Hippocampal formation (tissue), 2 donors: ENCODE data around the gene XPNPEP3.
"Not testable (repeated sequence)": the region's sequence is repeated elsewhere in the genome, so short reads cannot be mapped to it uniquely, and the experiment has no call there.

ENCODE experiments used
- DNase-seq, 2 donors: peaks; one replicate each; lab custom pipeline; 2025; lab: John Stamatoyannopoulos, UW

XPNPEP3 gene

DNA sequence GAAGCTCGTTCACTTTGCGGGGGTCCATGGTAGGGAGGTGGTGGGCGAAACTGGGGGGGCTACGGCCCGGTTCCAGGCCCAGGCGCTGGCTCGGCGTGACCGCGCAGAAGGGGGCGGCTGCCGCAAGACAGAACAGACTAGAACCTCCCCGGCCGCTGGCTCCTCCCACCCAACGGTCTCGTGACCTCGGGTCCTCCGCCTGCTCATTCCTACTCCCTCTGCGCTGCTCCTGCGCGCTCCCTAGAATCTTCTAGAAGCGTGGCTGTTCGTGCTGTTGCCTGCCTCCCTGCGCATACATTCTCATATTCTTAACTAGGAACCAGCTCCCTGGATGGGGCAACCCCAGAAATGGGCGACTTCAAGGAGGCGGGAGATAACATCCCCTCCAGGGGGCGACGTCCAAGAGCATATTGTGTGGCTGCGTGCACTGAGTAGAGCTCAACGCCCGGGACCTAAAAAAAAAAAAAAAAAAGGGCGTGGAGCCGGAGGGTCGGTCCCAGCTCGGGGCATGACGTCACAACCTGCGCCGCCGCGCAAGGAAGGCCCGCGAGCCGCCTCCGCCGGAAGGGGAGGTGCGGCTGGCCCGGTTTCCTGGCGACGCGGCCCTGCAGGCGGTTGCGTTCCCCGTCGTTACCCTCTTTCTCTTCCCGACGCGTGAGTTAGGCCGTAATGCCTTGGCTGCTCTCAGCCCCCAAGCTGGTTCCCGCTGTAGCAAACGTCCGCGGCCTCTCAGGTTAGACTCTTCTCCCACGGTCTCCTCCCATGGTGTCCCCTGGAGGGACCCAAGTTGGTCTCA is at the start of gene XPNPEP3, which contains the start of gene ST13:
Gene XPNPEP3, plus strand, starts transcription at position 636 of the 796 bp plus-strand sequence. Its CDS starts 34 bp downstream, at position 670.
Gene ST13, minus strand, starts transcription at position 127 of the 796 bp plus-strand sequence. Its CDS starts 99 bp downstream, at position 28.
- DNase-seq: peak; percentile 90 to 93

DNA sequence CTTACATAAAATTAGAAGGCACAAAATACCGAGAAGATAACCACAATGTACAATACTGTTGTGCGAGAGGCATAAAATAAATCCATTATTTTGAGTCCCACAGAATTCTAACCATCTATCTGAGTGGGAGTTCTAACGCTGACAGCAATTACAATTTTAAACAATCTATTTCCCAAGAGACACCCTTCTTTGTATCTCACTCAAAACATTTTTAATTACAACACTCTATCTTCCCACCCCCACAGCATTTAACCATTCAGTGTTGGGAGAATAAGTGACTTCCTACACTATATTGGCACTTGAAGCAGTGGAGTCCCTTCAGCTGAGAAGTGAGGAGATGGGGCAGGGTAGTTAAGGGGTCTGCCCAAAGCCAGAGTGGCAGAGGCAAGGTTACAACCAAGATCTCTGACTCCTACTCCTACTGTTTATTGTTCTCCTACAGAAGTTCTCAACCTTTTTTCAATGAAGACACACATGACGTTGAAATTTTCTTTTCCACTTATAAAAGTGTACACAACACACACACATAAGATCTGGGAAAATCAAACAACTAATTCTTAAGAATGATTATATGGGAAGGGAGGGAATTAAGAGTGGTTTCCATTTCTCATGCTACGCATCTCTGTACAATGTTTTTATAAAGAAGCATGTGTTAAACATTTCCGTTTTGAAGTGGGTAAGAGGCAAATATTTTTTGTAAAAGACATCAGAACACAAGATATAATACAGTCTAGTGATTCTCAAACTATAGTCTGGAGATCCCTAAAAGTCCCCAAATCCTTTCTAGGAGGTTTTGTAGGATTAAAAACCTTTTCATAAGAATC is 48.7 kb upstream of the XPNPEP3 start:
- DNase-seq: peak in 1 of 2 donors; percentile 17

DNA sequence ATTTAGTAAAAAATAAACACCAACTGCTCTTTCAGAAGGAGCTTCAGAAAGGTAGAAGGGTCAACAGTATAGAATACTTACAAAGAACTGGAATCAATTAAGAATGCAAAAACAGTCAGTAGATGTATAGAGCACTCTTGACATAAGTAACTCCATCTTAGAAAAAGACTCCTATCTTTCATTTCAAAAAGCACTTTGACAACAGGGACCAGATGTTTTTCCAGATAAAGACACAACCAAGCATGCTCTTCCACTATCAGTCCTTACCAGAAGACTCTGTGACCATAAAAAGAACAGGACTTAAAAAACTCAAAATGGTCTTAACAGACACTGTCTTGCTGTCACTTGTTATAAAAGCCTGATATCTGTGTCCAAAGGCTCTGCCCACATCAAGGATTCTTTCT is 43.0 kb upstream of the XPNPEP3 start:
- DNase-seq: no peak

DNA sequence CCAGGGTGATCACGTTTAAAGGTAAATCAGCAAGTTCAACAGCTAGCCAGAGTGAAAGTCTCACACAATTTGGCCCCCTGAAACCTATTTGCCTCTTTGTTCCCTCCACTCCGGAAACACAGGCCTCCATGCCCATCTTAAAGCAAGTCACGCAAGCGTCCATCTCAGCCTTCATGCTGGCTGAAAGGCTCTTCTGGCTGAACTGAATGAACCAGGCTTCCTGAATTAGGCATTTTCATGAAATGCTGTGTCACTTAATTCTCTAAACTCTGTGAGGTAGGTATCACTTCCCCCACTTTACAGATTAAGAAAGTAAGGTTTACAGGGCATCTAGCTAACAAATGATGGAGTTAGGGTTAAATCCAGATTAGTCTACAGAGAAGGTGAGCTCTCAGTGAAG is 39.2 kb upstream of the XPNPEP3 start:
- no peak for DNase-seq

DNA sequence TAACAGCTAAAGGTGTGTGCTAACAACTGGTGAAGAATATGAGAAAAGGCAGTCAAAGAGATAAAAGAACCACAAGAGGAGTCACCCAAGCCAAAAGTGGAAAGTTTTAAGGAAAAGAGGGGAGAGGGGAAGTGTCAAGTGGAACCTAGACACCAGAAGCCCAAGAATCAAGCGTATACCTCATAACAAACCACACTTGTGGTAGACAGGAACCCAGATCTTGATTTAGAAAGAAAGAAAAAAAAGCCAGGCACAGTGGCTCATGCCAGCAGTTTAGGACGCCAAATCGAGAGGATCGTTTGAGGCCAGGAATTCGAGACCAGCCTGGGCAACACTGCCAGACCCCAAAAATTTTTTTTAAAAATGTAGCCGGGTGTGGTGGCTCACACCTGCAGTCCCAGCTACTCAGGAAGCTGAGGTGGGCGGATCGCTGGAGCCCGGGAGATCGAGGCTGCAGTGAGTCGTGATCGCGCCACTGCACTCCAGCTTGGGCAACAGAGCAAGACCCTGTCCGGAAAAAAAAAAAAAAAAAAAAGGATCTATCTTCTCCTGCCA is 38.7 kb upstream of the XPNPEP3 start:
- DNase-seq: no peak

DNA sequence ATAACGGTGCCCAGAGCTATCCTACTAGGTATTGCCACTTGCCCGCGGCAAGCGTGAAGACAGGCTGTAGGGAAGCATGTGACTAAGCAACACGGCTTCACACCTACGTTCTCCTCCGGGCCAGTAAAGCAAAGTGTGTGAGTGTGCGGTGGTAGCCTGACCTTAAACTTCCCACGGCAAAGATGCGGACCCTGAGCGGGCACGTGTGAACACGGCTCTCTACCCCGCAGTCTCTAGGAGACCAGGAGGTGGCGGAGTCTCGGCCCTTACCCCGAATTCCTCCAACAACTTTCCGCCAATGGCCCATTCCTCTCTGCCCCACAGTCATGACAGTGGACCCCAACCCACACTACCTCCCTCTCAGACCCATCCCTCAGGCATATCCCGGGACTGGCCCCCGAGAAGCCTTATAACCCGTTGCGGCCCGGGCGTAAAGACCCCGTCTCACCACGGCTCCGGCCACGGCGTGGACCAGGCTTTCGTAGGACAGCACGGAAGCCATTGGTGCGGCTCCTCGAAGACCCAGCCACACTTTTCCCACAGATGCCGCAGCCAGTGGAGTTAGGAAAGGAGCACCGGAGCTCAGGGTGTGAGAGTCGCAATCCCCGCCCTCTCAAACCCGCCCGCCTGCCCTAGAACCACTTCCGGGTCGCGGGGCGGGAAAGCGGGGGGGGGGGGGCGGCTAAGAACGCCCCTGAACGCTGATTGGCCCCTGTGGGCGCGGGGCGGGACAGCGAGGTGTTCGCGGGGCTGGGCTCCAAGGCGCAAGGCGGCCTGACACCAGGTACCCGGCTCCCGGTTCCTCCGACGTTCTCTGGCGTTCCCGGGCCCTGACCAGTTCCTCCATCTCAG is 38.0 kb upstream of the XPNPEP3 start, which contains the start of gene SLC25A17:
Gene SLC25A17, minus strand, starts transcription at position 600 of the 852 bp plus-strand sequence. Its CDS starts 98 bp downstream, at position 502.
- peak; percentile 82 to 89 for DNase-seq

DNA sequence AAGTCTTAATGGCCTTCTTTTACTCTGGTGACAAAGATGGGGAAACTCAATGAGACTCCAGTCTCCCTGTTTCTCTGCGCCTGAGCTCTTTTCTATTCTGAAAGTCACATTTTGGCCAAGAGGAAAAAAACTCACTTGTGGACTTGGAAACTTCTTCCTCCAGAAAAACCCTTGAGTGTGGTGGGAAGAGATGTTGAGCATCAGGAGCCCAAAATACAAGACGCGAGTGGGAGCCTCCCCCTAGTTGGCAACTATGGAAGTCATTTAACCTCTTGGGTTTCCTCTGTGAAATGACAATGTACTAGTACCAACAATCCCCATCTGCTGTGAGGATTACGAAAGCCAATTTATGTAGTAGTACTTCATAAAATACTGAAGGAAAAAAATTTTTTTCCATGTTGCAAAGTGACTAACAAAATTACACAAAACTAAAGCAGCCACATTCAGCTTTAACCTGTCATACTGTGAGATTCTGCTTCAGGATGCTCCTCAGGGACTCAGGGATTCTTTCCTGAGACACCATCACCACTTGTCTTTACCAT is 37.3 kb upstream of the XPNPEP3 start:
- no peak for DNase-seq

DNA sequence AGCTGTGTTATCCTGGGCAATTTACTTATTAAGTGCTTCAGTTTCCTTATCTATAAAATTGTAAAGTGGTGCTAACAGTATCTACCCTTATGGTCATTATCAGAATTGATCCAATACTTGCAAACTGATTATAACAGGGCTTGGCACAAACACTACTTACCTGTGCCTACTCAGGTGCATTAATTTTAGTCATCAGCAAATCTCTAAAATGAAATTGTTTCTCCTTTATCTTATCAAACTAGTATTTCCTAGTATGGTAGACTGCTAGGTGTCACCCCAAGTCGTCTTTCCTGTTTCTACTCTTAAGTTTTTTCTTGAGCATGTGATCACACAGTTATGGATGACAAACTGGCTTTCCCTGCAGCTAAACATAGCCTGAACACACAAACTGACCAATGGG is 33.5 kb upstream of the XPNPEP3 start:
- DNase-seq: no peak

DNA sequence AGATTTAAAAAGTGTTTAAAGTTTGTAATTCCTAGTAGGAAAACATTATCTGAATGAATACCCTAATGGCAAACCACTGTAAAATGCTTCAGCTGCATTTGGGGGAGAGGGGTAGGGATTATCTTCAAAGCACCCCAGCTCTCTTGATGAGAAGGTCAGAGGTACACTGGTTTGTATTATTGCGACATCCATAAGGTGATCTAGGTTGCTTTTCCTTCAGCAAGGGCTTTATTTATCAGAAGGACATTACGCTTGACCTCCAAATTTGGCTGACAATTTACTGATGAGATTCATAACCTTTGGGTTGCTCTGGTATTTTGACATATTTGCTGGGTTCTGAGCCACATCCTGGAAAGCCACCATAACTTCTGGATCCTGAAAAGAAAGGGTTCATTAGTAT is 30.7 kb upstream of the XPNPEP3 start:
- not testable (repeated sequence) for DNase-seq

DNA sequence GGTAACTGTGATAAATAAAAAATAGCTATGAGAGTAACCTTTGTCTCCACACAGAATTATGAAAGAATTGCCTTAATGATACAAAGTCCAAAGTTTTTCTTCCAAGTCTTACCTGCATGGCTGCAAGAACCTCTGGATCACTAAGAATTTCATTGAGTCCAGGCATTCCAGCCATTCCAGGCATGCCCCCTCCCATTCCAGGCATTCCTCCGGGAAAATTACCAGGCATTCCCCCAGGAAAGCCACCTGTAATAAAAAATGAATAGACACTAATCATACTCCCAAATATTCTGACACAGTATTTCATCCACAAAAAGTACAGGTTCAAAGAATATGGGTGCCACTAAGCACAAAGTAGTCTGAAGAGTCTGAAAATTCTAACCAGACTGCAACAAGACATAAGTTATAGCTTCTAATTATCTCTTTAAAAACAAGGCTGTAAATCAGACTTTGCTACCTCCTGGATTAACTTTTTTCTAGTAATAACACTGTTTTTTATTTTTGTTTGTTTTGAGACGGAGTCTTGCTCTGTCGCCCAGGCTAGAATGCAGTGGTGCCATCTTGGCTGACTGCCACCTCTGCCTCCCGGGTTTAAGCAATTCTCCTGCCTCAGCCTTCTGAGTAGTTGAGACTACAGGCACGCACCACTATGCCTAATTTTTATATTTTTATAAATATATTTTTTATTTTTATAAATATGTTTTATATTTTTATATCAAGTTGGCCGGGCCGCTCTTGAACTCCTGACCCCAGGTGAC is 29.8 kb upstream of the XPNPEP3 start:
- no peak for DNase-seq

DNA sequence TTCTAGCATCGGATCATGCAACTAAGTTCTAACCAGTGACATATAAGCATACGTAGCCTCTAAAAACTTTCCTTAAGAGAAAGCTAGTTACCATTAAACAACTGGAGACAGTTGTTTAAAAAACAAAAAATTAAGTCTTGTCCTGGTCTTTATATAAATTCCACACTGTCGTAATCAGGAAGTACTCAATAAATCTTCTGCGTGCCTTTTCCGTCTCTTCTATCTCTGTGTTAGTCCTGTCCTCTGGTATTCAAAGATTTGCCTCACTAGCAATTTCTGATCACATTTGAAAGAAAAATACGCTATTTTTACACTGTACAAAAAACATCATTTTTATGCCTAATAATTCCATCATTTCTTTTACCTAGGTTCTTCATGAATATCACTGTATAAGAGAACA is 27.8 kb upstream of the XPNPEP3 start:
- DNase-seq: no peak

DNA sequence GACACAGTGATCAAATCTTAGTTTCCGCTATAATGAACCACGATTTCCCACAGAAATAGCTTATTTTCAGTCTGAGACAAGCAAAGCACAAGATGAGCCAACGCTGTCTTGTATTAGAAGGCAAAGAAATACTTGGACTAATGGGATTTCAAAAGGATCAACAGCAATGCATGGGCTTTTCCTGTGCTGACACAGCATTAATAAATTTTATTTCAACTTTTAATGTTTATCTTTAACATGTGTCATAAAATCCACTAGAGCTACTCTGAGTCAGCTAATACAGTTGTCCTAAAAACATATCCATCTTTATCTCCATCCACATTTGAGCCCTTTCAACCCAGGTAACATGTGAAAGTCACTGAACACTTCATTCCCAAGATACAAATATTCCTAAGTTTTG is 22.3 kb upstream of the XPNPEP3 start:
- DNase-seq: no peak

DNA sequence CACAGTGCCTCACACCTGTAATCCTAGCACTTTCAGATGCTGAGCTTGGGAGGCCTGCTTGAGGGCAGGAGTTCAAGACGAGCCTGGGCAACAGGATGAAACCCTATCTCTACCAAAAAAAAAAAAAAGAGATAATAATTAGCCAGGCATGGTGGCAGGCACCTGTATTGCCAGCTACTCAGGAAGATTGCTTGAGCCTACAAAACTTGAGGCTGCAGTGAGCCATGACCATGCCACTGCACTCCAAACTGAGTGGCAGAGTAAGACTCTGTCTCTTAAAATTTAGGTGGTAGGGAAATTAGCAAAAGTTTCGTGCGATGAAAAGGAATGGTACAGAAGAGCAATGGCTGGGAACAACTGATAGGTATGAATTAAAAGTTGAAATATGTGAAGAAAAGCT is 18.5 kb upstream of the XPNPEP3 start:
- DNase-seq: no peak

DNA sequence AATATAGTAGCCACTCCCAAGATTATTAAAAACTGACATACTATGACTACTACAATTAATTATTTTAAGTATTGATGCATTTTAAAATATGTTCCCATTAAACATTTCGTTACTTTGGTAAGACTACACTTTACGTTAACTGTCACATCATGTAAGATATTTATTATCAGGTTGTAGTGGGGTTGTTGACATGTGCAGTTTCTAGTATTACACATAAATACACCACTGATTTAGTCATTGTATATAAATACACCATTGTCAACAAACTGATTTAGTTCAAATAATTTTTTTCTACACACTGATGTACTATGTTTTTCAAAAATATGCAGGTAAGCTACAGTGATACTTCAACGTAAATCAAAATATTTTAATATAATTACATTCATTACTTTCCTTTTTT is 12.0 kb upstream of the XPNPEP3 start:
- no peak for DNase-seq

DNA sequence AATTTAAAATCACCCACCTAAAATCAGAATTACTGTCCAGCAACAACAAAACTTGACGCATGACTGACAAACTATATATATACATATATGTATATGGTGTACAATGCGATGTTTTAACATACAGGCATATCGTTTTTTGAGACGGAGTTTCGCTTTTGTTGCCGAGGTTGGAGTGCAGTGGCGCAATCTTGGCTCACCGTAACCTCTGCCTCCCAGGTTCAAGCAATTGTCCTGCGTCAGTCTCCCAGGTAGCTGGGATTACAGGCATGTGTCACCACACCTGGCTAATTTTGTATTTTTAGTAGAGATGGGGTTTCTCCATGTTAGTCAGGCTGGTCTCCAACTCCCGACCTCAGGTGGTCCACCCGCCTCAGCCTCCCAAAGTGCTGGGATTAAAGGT is 11.1 kb upstream of the XPNPEP3 start:
- DNase-seq: not testable (repeated sequence)

DNA sequence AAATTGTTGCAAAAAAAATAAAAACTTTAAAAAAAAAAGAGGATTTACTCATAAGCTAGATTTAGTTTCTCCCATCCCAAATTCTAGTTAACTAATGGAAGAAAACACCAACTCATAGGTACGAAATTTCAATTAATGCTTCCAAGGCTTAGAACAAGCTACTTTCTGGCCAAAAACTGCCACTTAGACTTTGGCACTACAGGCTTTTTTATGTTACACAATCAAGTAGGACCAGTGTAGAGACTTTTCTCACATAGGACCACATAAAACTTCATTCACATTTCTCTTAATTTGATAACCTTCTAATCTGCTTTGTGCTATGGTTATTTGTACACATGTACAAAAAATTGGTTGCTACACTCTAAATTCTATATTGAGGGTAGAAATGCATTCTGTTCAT is 3.6 kb upstream of the XPNPEP3 start:
- no peak for DNase-seq

DNA sequence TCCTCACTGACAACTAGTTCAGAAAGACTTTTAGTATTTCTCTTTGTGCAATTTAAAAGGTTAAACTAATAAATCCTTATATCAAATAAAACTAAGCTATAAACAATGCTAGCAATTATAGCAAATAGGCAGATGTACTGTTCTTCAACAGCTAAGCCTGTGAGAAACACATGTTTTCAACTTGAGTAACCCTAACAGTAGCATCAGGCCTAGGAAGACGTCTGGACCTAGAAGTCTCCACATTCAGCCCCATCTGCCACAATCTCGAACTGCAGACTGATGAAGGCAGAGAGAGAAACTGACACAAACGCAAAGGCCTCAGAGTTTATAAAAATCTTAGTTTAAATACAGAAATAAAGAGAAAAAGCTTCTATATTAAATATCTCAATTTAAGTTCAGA is 3.0 kb upstream of the XPNPEP3 start:
- DNase-seq: peak in 1 of 2 donors; percentile 12

DNA sequence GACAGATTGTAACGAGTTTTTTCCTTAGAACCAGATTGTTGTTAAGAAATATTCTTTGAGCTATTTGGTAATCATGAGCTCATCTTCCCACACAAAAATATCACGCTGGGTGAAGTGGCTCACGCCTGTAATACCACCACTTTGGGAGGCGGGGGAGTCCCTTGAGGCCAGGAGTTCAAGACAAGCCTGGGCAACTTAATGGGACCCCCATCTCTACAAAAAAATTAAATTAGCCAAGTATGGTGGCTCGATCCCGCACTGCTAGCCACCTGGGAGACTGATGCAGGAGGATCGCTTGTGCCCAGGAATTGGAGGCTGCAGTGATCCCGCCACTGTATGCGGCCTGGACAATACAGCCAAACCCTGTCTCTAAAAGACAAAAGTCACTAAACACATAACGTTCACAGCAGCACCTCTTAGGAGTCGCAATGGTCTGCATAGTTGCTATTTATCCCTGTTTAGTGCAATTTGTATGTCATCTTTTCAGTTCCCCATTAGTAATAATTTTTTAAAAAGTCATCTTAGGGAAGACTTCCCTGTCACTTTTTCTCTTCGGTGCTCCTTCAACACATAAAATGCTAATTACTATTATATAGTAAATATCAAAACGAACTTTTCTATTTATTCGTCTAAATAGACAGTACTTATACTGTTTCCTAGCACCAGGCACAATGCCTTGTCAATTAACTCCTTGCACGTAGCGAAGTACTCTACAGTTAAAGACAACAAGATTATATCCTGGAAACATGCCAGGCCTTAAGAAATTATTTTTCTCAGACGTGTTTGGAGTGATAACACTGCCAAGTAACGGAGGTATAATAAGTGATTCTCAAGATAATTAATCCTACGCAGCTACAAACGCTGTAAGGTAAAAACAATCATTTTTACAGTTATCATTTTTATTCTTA is 1.6 kb upstream of the XPNPEP3 start:
- no peak for DNase-seq

DNA sequence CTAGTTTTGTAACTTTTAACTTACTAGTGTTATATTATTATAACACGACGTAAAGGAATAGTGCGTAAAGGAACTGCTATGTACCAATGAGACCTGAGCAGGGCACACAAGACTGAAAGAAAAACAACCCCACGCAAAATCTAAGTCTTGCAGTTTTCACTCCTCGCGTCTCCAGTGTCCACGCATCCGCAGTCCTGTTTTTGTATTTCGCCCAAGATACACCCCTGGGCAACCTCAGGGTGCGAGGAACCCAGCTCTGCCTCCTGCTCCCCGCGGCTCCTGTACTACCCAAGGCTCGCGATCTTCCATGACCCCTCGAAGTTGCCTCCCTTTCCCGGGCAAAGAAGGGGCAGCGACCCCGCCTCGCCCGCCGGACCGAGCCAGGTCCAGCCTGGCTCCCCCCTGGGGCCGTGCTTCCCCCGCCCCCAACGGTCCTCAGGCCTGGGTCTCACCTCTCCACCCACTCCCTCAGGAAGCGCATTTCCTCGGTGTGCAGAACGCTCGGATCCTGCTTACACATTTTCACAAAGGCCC is 902 bp upstream of the XPNPEP3 start:
- peak; percentile 29 to 61 for DNase-seq
